Measurements from ENCODE around the gene SPEN. TPM values are rescaled to one million over a fixed set of nuclear protein-coding genes. Genes with fewer than 3 reads are reported as not detected.

The SPEN gene
- total and polyA plus RNA-seq, 2 experiments from 2014 or later: 24.3 to 25.9 TPM

DNA sequence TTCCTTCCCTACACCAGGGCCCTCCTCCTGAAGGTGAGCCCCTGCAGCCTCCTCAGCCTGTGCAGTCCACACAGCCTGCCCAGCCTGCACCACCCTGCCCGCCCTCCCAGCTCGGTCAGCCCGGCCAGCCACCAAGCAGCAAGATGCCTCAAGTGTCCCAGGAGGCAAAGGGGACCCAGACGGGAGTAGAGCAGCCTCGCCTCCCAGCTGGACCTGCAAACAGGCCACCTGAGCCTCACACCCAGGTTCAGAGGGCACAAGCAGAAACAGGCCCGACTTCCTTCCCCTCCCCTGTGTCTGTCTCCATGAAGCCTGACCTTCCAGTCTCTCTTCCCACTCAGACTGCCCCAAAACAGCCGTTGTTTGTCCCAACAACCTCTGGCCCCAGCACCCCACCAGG lies 89.6 kb downstream of the SPEN start:
- no peaks in the 10 kb centered on the region for H3K79me2 ChIP-seq
- no peak for DNase-seq (ENCODE audit: low spot score)
- WGBS (ENCODE audit: low lambda C conversion rate, missing lambda C conversion rate): 95% methylated on average over 7 of the region's 7 CpGs
- no peaks in the 10 kb centered on the region for H3K36me3 ChIP-seq (replicated peaks; ENCODE audit: insufficient read depth, low read depth)
- no peak overlapping the region for H3K27ac ChIP-seq
- peaks cover 7% of the 10 kb centered on the region for H3K4me1 ChIP-seq (ENCODE audit: insufficient read depth)
- H3K9me2 ChIP-seq (replicated peaks; ENCODE audit: insufficient read depth): no peaks in the 10 kb centered on the region
- no peaks in the 10 kb centered on the region for H3K27me3 ChIP-seq
- H2AFZ ChIP-seq: no peak overlapping the region
- peaks cover 3% of the 10 kb centered on the region for H4K20me1 ChIP-seq (ENCODE audit: insufficient read depth, poor library complexity, severe bottlenecking)
- no peak overlapping the region for H3K4me2 ChIP-seq
- H3K9me3 ChIP-seq (ENCODE audit: low read depth): no peaks in the 10 kb centered on the region
- TF ChIP-seq, protein P1, sequence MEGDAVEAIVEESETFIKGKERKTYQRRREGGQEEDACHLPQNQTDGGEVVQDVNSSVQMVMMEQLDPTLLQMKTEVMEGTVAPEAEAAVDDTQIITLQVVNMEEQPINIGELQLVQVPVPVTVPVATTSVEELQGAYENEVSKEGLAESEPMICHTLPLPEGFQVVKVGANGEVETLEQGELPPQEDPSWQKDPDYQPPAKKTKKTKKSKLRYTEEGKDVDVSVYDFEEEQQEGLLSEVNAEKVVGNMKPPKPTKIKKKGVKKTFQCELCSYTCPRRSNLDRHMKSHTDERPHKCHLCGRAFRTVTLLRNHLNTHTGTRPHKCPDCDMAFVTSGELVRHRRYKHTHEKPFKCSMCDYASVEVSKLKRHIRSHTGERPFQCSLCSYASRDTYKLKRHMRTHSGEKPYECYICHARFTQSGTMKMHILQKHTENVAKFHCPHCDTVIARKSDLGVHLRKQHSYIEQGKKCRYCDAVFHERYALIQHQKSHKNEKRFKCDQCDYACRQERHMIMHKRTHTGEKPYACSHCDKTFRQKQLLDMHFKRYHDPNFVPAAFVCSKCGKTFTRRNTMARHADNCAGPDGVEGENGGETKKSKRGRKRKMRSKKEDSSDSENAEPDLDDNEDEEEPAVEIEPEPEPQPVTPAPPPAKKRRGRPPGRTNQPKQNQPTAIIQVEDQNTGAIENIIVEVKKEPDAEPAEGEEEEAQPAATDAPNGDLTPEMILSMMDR (IDR thresholded peaks at IDR 0.05; ENCODE audit: poor library complexity): no peak
- TF ChIP-seq EZH2 (IDR thresholded peaks at IDR 0.05; ENCODE audit: borderline replicate concordance): no peak
- TF ChIP-seq EZH2phosphoT487 (IDR thresholded peaks at IDR 0.05; ENCODE audit: low read depth, severe bottlenecking, unreplicated experiment): no peak
- no peak overlapping the region for H3K4me3 ChIP-seq

DNA sequence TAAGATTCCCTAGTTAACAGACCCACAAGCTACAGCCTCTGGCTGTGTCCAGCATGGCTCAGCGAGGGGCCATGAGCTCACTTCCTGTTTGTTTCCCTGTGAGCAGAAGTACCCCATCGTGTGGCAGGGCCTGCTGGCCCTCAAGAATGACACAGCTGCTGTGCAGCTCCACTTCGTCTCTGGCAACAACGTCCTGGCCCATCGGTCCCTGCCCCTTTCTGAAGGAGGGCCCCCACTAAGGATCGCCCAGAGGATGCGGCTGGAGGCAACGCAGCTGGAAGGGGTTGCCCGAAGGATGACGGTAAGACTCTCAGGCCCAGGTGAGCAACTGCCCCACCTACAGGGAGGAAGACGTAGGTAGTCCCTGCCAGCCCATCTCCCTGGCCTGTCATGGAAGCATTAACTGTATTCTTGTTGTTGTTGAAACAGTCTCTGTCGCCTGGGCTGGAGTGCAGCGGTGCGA lies 90.2 kb downstream of the SPEN start:
- 78% methylated on average over 14 of the region's 14 CpGs for WGBS (ENCODE audit: low lambda C conversion rate, missing lambda C conversion rate)
- no peaks in the 10 kb centered on the region for H3K36me3 ChIP-seq (replicated peaks; ENCODE audit: insufficient read depth, low read depth)
- peaks cover 7% of the 10 kb centered on the region for H3K4me1 ChIP-seq (ENCODE audit: insufficient read depth)
- no peaks in the 10 kb centered on the region for H3K27me3 ChIP-seq
- no peaks in the 10 kb centered on the region for H3K79me2 ChIP-seq
- no peak for DNase-seq (ENCODE audit: low spot score)
- TF ChIP-seq EZH2 (IDR thresholded peaks at IDR 0.05; ENCODE audit: borderline replicate concordance): no peak
- TF ChIP-seq, protein P1 (IDR thresholded peaks at IDR 0.05; ENCODE audit: poor library complexity): peak; percentile 7
- no peak overlapping the region for H2AFZ ChIP-seq
- no peak overlapping the region for H3K27ac ChIP-seq
- H3K4me3 ChIP-seq: no peak overlapping the region
- no peaks in the 10 kb centered on the region for H3K9me2 ChIP-seq (replicated peaks; ENCODE audit: insufficient read depth)
- H4K20me1 ChIP-seq (ENCODE audit: insufficient read depth, poor library complexity, severe bottlenecking): peaks cover 3% of the 10 kb centered on the region
- no peak overlapping the region for H3K4me2 ChIP-seq
- no peaks in the 10 kb centered on the region for H3K9me3 ChIP-seq (ENCODE audit: low read depth)

DNA sequence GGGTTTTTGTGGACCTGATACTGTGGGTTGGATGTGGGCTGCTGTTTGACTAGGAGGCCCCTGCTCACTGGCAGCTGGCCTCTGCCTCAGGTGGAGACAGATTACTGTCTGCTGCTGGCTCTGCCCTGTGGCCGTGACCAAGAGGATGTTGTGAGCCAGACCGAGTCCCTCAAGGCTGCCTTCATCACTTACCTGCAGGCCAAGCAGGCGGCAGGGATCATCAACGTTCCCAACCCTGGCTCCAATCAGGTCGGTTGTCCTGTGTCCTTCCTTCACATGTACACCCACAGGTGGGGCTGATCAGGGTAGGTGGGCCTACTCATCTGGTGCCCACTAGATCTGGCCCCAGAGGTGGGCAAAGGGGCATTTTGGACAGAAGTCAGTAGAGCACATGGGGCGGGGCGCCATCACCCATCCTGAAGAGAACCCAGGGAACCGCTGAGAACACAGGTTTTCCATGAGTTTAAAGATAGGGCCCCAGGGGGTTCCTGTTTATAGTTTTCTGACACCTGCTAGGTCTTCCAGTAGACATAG lies 91.2 kb downstream of the SPEN start:
- Histone ChIP-seq H3K27ac (peak overlapping the region; percentile 60), H2AFZ (no peak overlapping the region), H3K9me3 (ENCODE audit: low read depth) (no peaks in the 10 kb centered on the region), H3K4me3 (no peak overlapping the region), H3K27me3 (no peaks in the 10 kb centered on the region), H3K4me2 (no peak overlapping the region), H3K4me1 (ENCODE audit: insufficient read depth) (peaks cover 7% of the 10 kb centered on the region), H3K79me2 (no peaks in the 10 kb centered on the region), H3K36me3 (replicated peaks; ENCODE audit: insufficient read depth, low read depth) (no peaks in the 10 kb centered on the region), H4K20me1 (ENCODE audit: insufficient read depth, poor library complexity, severe bottlenecking) (peaks cover 3% of the 10 kb centered on the region), H3K9me2 (replicated peaks; ENCODE audit: insufficient read depth) (no peaks in the 10 kb centered on the region)
- TF ChIP-seq EZH2phosphoT487 (IDR thresholded peaks at IDR 0.05; ENCODE audit: low read depth, severe bottlenecking, unreplicated experiment) (no peak), EZH2 (IDR thresholded peaks at IDR 0.05; ENCODE audit: borderline replicate concordance) (no peak)
- TF ChIP-seq, protein P1 (IDR thresholded peaks at IDR 0.05; ENCODE audit: poor library complexity): no peak
- 92% methylated on average over 8 of the region's 8 CpGs for WGBS (ENCODE audit: low lambda C conversion rate, missing lambda C conversion rate)
- no peak for DNase-seq (ENCODE audit: low spot score)
